Measurements from ENCODE around the gene PLEKHH1. TPM values are rescaled to one million over a fixed set of nuclear protein-coding genes. Genes with fewer than 3 reads are reported as not detected.

Gene PLEKHH1
- total and polyA plus RNA-seq, 2 donors (not counting 1 experiment from before 2014, with no cell fraction given), result 0.10 to 0.33 TPM

DNA sequence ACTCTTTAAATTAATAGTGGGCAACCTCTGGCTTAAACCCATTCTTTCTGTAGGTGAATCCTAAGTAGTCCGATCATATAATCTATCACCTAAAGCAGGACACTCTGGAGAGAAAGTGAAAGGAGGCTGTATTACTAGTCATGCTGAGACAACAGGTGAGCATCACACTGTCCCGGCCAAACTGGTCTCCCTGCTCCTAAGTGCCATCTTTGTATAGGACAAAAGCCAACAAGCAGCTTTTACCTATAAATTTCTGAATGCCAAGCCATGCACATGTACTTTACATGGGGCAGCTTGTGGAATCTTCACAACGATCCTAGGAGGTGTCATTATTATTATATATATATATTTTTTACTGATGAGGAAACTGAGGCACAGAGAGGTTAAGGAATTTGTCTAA lies 18.0 kb downstream of the PLEKHH1 start:
- Histone ChIP-seq H4K20me1 (ENCODE audit: control insufficient read depth, extremely low read depth, insufficient read depth, low read length) (no peaks in the 10 kb centered on the region), H3K9ac (ENCODE audit: insufficient read depth, low read length) (no peak overlapping the region), H3K36me3 (ENCODE audit: control insufficient read depth, insufficient read depth, low read length) (no peaks in the 10 kb centered on the region), H3K4me3 (replicated peaks in 1 of 4; ENCODE audit: control extremely low read depth in 1 of 4, insufficient read depth in 1 of 4, low read depth in 3 of 4, low read length in 4 of 4) (no peak overlapping the region), H3K9me3 (ENCODE audit: control insufficient read depth, insufficient read depth, low read depth, low read length) (no peaks in the 10 kb centered on the region), H3K4me1 (ENCODE audit: control insufficient read depth, extremely low read depth, insufficient read depth, low read length) (no peaks in the 10 kb centered on the region), H3K4me2 (ENCODE audit: extremely low read depth, insufficient read depth, low read length) (no peak overlapping the region), H3K27ac (ENCODE audit: insufficient read depth, low read length) (no peak overlapping the region), H3K27me3 (ENCODE audit: control insufficient read depth, insufficient read depth, low read length) (peaks cover 3% of the 10 kb centered on the region), H3K79me2 (ENCODE audit: control insufficient read depth, insufficient read depth, low read length) (no peaks in the 10 kb centered on the region), H2AFZ (ENCODE audit: low read length) (no peak overlapping the region)
- TF ChIP-seq, protein P1, sequence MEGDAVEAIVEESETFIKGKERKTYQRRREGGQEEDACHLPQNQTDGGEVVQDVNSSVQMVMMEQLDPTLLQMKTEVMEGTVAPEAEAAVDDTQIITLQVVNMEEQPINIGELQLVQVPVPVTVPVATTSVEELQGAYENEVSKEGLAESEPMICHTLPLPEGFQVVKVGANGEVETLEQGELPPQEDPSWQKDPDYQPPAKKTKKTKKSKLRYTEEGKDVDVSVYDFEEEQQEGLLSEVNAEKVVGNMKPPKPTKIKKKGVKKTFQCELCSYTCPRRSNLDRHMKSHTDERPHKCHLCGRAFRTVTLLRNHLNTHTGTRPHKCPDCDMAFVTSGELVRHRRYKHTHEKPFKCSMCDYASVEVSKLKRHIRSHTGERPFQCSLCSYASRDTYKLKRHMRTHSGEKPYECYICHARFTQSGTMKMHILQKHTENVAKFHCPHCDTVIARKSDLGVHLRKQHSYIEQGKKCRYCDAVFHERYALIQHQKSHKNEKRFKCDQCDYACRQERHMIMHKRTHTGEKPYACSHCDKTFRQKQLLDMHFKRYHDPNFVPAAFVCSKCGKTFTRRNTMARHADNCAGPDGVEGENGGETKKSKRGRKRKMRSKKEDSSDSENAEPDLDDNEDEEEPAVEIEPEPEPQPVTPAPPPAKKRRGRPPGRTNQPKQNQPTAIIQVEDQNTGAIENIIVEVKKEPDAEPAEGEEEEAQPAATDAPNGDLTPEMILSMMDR (conservative IDR thresholded peaks at IDR 0.05 in 1 of 2, IDR thresholded peaks at IDR 0.05 in 1 of 2; ENCODE audit: low read depth in 1 of 2, low read length in 2 of 2), result no peak
- no peak for TF ChIP-seq EZH2 (IDR thresholded peaks at IDR 0.05; ENCODE audit: low read length, missing control alignments)
- no peak for DNase-seq (ENCODE audit: low read depth in 2 of 2)

DNA sequence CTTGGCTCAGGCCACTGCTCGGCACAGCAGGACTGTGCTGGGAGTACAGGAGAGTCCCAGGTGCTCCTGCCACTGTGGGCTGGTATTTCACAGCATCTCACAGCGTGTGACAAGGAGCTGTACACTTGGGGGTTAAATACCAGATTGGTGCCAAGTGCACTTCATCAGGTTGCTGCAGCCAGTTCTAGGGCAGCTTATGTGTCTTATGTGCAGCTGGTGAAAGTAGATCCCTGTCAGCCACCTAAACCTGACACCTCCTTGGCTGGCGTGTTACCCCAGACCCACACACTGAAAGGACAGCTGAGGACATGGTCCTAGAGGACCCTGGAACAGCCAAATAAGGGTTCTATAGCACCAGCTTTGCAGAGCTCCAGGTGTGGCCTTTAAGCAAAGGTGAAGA lies 18.9 kb downstream of the PLEKHH1 start:
- H4K20me1 ChIP-seq (ENCODE audit: control insufficient read depth, extremely low read depth, insufficient read depth, low read length), result no peaks in the 10 kb centered on the region
- H3K4me2 ChIP-seq (ENCODE audit: extremely low read depth, insufficient read depth, low read length), result no peak overlapping the region
- no peaks in the 10 kb centered on the region for H3K4me1 ChIP-seq (ENCODE audit: control insufficient read depth, extremely low read depth, insufficient read depth, low read length)
- TF ChIP-seq, protein P1 (conservative IDR thresholded peaks at IDR 0.05 in 1 of 2, IDR thresholded peaks at IDR 0.05 in 1 of 2; ENCODE audit: low read depth in 1 of 2, low read length in 2 of 2), result no peak
- TF ChIP-seq EZH2 (IDR thresholded peaks at IDR 0.05; ENCODE audit: low read length, missing control alignments), result no peak
- H3K36me3 ChIP-seq (ENCODE audit: control insufficient read depth, insufficient read depth, low read length), result no peaks in the 10 kb centered on the region
- H2AFZ ChIP-seq (ENCODE audit: low read length), result no peak overlapping the region
- no peak overlapping the region for H3K27ac ChIP-seq (ENCODE audit: insufficient read depth, low read length)
- H3K4me3 ChIP-seq (replicated peaks in 1 of 4; ENCODE audit: control extremely low read depth in 1 of 4, insufficient read depth in 1 of 4, low read depth in 3 of 4, low read length in 4 of 4), result no peak overlapping the region
- no peak for DNase-seq (ENCODE audit: low read depth in 2 of 2)
- H3K27me3 ChIP-seq (ENCODE audit: control insufficient read depth, insufficient read depth, low read length), result peaks cover 3% of the 10 kb centered on the region
- no peaks in the 10 kb centered on the region for H3K79me2 ChIP-seq (ENCODE audit: control insufficient read depth, insufficient read depth, low read length)
- no peaks in the 10 kb centered on the region for H3K9me3 ChIP-seq (ENCODE audit: control insufficient read depth, insufficient read depth, low read depth, low read length)
- H3K9ac ChIP-seq (ENCODE audit: insufficient read depth, low read length), result no peak overlapping the region

DNA sequence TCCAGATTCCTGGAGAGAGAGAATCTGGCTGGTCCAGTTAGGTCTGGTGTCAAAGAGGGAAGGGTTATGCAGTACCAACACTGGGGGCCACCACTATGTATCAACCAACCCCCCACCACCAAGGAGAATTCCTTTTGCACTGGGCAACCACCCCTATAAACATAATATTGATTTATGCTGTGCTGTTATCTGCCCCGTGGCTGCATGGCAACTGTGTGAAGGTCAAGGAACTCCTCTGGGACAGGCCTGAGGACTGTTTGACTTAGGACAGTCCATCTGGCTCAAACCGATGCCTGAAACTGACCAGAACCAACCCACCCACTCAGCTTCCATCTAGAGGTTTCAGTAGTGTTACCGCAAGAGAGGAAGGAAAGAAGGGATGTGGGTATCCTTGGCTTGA lies 20.5 kb downstream of the PLEKHH1 start:
- Histone ChIP-seq H3K27me3 (ENCODE audit: control insufficient read depth, insufficient read depth, low read length) (no peaks in the 10 kb centered on the region), H4K20me1 (ENCODE audit: control insufficient read depth, extremely low read depth, insufficient read depth, low read length) (no peaks in the 10 kb centered on the region), H3K27ac (ENCODE audit: insufficient read depth, low read length) (no peak overlapping the region), H3K9me3 (ENCODE audit: control insufficient read depth, insufficient read depth, low read depth, low read length) (no peaks in the 10 kb centered on the region), H3K36me3 (ENCODE audit: control insufficient read depth, insufficient read depth, low read length) (no peaks in the 10 kb centered on the region), H3K4me3 (replicated peaks in 1 of 4; ENCODE audit: control extremely low read depth in 1 of 4, insufficient read depth in 1 of 4, low read depth in 3 of 4, low read length in 4 of 4) (no peak overlapping the region), H2AFZ (ENCODE audit: low read length) (no peak overlapping the region), H3K9ac (ENCODE audit: insufficient read depth, low read length) (no peak overlapping the region), H3K4me1 (ENCODE audit: control insufficient read depth, extremely low read depth, insufficient read depth, low read length) (no peaks in the 10 kb centered on the region), H3K4me2 (ENCODE audit: extremely low read depth, insufficient read depth, low read length) (no peak overlapping the region), H3K79me2 (ENCODE audit: control insufficient read depth, insufficient read depth, low read length) (no peaks in the 10 kb centered on the region)
- no peak for DNase-seq (ENCODE audit: low read depth in 2 of 2)
- no peak for TF ChIP-seq EZH2 (IDR thresholded peaks at IDR 0.05; ENCODE audit: low read length, missing control alignments)
- TF ChIP-seq, protein P1 (conservative IDR thresholded peaks at IDR 0.05 in 1 of 2, IDR thresholded peaks at IDR 0.05 in 1 of 2; ENCODE audit: low read depth in 1 of 2, low read length in 2 of 2), result no peak
